ENCODE data around the gene RAB25. TPM values are rescaled to one million over a fixed set of nuclear protein-coding genes. Genes with fewer than 3 reads are reported as not detected.

RAB25 gene
- total and polyA plus RNA-seq, 8 donors, result 57.6 to 148 (median 66.4) TPM

GRCh38 chr1:156019946-156020292 lies 41.0 kb upstream of the RAB25 start:
- peak overlapping the region; percentile 78 to 89 for H3K4me3 ChIP-seq
- no peak for DNase-seq
- intact Hi-C loops (cut with DNase I), result no loop called here
- no peak for TF ChIP-seq CTCF (IDR thresholded peaks at IDR 0.05)
- H3K27me3 ChIP-seq, result no peaks in the 10 kb centered on the region
- ATAC-seq, result no peak
- H3K36me3 ChIP-seq, result peaks cover 0 to 49% of the 10 kb centered on the region in 2 donors
- no peaks in the 10 kb centered on the region for H3K9me3 ChIP-seq
- peak overlapping the region in 1 of 2 donors; percentile 90 for H3K27ac ChIP-seq
- H3K4me1 ChIP-seq, result peaks cover 9 to 34% of the 10 kb centered on the region in 2 donors

GRCh38 chr1:156020293-156021092 lies 40.5 kb upstream of the RAB25 start, which contains the start of gene SSR2:
Gene SSR2, minus strand, starts transcription at chr1:156020951. Its CDS starts 784 bp downstream, at chr1:156020167.
- no peaks in the 10 kb centered on the region for H3K27me3 ChIP-seq
- H3K27ac ChIP-seq, result peak within 1 kb of the TSS; percentile 86 to 90
- no peak for TF ChIP-seq CTCF (IDR thresholded peaks at IDR 0.05)
- no peaks in the 10 kb centered on the region for H3K9me3 ChIP-seq
- ATAC-seq (peak; percentile 99), DNase-seq (peak; percentile 84 to 94 (median 88))
- H3K4me3 ChIP-seq, result peak within 1 kb of the TSS; percentile 78 to 89
- peaks cover 0 to 43% of the 10 kb centered on the region in 2 donors for H3K36me3 ChIP-seq
- peaks cover 9 to 34% of the 10 kb centered on the region in 2 donors for H3K4me1 ChIP-seq
- intact Hi-C loops (cut with DNase I), result no loop called here

- peak overlapping the region; percentile 86 to 90 for H3K27ac ChIP-seq
- intact Hi-C loops (cut with DNase I), result no loop called here
- TF ChIP-seq CTCF (IDR thresholded peaks at IDR 0.05), result no peak
Observed at GRCh38 chr1:156021093-156021428, 39.9 kb upstream of the RAB25 start.

GRCh38 chr1:156021954-156022353 lies 39.0 kb upstream of the RAB25 start:
- DNase-seq (no peak), ATAC-seq (no peak)
- Histone ChIP-seq H3K4me3 (no peak overlapping the region), H3K36me3 (peaks cover 0 to 29% of the 10 kb centered on the region in 2 donors), H3K9me3 (no peaks in the 10 kb centered on the region), H3K27me3 (no peaks in the 10 kb centered on the region), H3K27ac (no peak overlapping the region), H3K4me1 (peaks cover 9 to 30% of the 10 kb centered on the region in 2 donors)
- TF ChIP-seq CTCF (IDR thresholded peaks at IDR 0.05), result no peak
- intact Hi-C loops (cut with DNase I), result no loop called here

More at GRCh38 chr1:156021093-156021428, 39.9 kb upstream of the RAB25 start:
- peak overlapping the region; percentile 78 to 89 for H3K4me3 ChIP-seq
- ATAC-seq, result no peak
- peaks cover 9 to 34% of the 10 kb centered on the region in 2 donors for H3K4me1 ChIP-seq
- no peaks in the 10 kb centered on the region for H3K9me3 ChIP-seq
- peaks cover 0 to 38% of the 10 kb centered on the region in 2 donors for H3K36me3 ChIP-seq
- no peaks in the 10 kb centered on the region for H3K27me3 ChIP-seq
- DNase-seq, result no peak

- no peaks in the 10 kb centered on the region for H3K9me3 ChIP-seq
- no peak overlapping the region for H3K4me3 ChIP-seq
- no peak overlapping the region for H3K27ac ChIP-seq
- peaks cover 3 to 10% of the 10 kb centered on the region in 2 donors for H3K4me1 ChIP-seq
- peaks cover 0 to under 1% of the 10 kb centered on the region in 2 donors for H3K36me3 ChIP-seq
- DNase-seq (no peak), ATAC-seq (no peak)
- intact Hi-C loops (cut with DNase I), result no loop called here
- no peak for TF ChIP-seq CTCF (IDR thresholded peaks at IDR 0.05)
- no peaks in the 10 kb centered on the region for H3K27me3 ChIP-seq
Observed at GRCh38 chr1:156024801-156025200, 36.2 kb upstream of the RAB25 start.
